Measurements from ENCODE around the gene SCD5.

Gene SCD5

DNA sequence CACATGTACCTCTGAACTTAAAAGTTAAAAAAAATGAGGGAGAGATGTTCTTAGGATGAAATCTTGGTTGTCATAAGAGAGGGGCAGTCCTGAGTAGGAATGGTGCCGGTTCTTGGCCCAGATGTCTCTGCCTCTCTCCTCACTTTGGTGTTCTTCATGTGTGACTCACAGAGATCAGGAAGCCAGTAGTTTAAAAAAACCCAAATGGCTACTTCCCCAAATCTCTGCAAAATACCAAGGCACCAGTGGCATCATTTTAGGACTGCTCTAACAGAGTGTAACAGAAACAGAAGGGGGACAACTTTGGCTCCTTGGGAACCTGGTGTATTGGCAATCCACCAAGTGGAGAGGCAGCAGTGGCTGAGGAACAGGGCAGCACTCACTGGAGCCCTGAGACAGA, 116.8 kb downstream of the SCD5 start:
- ATAC-seq (no peak), DNase-seq (no peak)
- H3K4me1 Mint-ChIP-seq: no peaks in the 10 kb centered on the region
- H3K27ac Mint-ChIP-seq: no peak overlapping the region
- H3K27me3 Mint-ChIP-seq: peaks cover 17% of the 10 kb centered on the region
- H3K4me3 Mint-ChIP-seq: no peak overlapping the region
- no peaks in the 10 kb centered on the region for H3K36me3 Mint-ChIP-seq (ENCODE audit: low read depth)
- no peaks in the 10 kb centered on the region for H3K9me3 Mint-ChIP-seq

DNA sequence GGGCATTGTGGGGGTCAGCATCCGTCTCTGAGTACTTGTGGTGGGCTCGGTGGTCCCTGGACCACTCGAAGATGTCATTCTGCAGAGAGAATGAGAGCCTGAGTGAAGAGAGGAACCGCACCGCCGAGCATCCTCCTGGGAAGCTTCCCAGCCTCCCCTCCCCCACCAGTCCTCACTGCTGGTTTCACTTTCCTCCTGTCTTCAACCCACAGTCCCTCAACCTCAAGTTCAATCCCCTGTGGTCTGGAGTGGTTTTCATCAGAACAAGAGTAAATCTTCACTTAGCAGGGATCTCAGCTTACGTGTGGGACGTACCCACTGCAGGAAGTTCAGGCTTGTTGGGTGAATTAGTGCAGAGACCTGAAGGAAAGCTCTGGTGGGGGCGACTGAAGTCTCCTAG, 117.8 kb downstream of the SCD5 start:
- Mint-ChIP-seq H3K27ac (no peak overlapping the region), H3K4me3 (no peak overlapping the region), H3K36me3 (ENCODE audit: low read depth) (no peaks in the 10 kb centered on the region), H3K27me3 (peaks cover 17% of the 10 kb centered on the region), H3K4me1 (no peaks in the 10 kb centered on the region), H3K9me3 (no peaks in the 10 kb centered on the region)
- no peak for ATAC-seq
- DNase-seq: no peak

DNA sequence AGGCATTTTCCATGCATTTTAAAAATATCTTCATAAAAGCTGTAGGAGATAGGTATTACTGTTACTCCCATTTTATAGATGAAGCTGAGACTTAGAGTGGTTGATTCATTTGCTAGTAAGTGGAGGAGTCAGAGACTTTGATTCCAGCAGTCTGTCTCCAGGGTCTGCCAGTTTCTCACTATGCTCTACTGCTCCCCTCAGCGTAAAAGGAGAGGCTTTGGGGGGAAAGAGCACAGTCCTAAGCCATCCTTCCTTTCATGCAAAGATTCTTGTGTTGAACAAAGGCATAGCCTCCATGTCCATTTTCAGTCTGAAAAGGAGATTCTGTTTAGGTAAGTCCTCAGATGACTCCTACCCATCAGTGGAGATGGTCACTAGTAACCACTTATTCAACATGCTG, 119.1 kb downstream of the SCD5 start:
- peaks cover 13% of the 10 kb centered on the region for H3K27me3 Mint-ChIP-seq
- no peak for ATAC-seq
- no peaks in the 10 kb centered on the region for H3K9me3 Mint-ChIP-seq

DNA sequence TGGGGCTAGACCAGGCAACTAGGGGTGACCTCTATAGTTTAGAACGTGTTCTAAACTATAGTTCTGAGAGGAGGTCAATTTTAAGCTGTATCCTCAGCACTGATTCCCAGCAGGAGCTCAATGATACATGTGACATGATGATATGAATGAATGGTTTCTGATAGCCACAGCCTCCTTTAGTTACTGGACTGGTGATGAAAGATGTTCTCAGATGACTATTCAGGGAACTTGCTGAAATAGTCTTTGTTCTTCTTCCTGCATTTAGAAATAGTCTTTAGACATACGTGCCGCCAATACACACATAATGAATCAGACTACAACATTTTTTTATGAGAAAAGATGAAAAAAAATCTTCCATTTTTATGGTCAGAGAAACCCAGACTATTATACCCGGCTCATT, 120.5 kb downstream of the SCD5 start:
- H3K27ac Mint-ChIP-seq: no peak overlapping the region
- H3K9me3 Mint-ChIP-seq: no peaks in the 10 kb centered on the region
- H3K4me1 Mint-ChIP-seq: no peaks in the 10 kb centered on the region
- no peak for DNase-seq
- ATAC-seq: no peak
- peaks cover 9% of the 10 kb centered on the region for H3K27me3 Mint-ChIP-seq
- no peak overlapping the region for H3K4me3 Mint-ChIP-seq
- H3K36me3 Mint-ChIP-seq (ENCODE audit: low read depth): no peaks in the 10 kb centered on the region

More for the DNA sequence above, 119.1 kb downstream of the SCD5 start:
- no peak for DNase-seq
- Mint-ChIP-seq H3K27ac (no peak overlapping the region), H3K4me3 (no peak overlapping the region), H3K36me3 (ENCODE audit: low read depth) (no peaks in the 10 kb centered on the region), H3K4me1 (no peaks in the 10 kb centered on the region)

DNA sequence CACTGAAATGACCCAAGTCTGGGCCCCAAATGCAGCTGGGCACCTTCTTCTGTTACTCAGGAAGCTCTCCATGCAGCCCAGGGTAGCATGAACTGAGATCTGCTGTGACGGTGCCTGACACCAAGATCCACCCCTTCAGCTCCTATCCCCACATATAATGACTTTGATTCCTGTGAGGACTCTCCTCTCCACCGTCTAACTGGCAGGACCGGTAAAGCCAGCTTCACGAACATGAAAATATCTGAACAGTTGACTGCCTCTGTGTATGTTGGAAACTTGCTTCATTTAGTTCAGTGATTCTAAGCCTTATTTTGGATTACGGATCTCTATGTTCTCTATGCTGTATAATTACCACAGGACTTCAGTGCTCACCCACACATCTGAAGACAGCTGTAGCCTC, 121.3 kb downstream of the SCD5 start:
- ATAC-seq (no peak), DNase-seq (no peak)
- H3K36me3 Mint-ChIP-seq (ENCODE audit: low read depth): no peaks in the 10 kb centered on the region
- no peaks in the 10 kb centered on the region for H3K9me3 Mint-ChIP-seq
- H3K27ac Mint-ChIP-seq: no peak overlapping the region
- no peaks in the 10 kb centered on the region for H3K4me1 Mint-ChIP-seq
- H3K27me3 Mint-ChIP-seq: peaks cover 9% of the 10 kb centered on the region
- no peak overlapping the region for H3K4me3 Mint-ChIP-seq

DNA sequence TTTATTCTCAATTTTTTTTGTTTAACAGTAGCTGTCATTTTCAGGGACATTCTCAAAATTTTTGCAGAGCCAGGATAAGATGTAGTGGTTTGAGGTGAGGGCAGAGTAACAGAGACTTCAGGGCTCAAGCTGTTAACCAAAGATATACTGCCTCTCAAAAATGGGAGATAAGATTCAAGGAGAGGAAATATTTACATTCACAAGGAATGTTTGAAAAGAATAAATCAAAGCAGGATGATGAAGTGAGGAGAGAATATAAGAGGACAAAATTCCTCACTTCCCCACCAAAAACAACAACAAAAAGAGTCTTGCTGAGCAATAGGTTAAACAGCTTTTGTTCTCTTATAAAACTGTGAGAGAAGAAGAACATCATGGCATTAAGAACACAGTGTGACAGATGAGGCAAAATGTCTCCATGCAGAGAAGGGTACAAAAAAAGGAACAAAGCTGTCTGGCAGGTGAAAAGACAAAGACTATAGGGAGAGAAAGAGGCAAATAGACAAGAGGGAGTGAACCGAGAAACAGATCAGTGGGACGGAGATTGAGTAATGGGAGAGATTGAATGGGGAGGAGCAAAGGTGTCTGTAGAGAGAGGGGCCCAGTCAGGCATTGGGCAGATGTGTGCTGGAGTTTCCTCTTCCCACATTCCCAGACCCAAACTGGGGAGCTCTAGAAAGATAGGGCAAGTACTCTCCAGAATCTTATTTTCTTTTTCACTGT, 130.7 kb downstream of the SCD5 start:
- H3K9me3 Mint-ChIP-seq: peaks cover 15% of the 10 kb centered on the region
- no peaks in the 10 kb centered on the region for H3K36me3 Mint-ChIP-seq (ENCODE audit: low read depth)
- no peak overlapping the region for H3K4me3 Mint-ChIP-seq
- H3K4me1 Mint-ChIP-seq: no peaks in the 10 kb centered on the region
- H3K27me3 Mint-ChIP-seq: peaks cover 12% of the 10 kb centered on the region
- no peak overlapping the region for H3K27ac Mint-ChIP-seq
- DNase-seq (no peak), ATAC-seq (no peak)

DNA sequence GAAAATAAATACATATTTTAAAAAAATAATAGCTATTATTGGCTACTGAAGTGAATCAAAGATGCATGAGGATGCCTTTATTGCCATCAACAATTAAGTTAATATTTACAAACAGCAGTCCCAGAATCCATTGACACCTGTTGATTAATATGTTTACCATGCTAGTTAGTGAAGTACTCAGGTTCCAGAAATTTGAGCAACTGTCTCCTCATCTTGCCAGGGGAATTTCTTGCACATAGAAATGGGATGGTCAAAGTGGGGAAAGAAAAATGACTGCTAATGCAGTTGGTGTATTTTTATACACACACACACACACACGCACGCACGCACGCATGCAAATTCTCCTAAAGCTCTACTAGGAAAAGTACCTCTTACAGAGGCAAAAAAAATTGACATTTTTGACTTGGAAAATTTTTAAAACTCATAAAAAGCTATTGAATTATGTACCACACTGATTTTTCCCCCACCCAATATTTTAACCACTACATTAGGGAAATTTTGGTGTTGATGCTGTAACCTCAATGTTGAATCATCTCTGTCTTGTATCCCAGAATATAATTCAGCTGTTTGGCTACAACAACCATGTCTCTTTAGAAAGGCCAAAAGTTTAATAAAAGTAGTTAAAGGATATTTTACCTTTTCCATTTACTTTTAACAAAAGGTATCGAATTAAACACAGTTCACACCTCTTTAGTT, 131.5 kb downstream of the SCD5 start:
- Mint-ChIP-seq H3K27me3 (peaks cover 13% of the 10 kb centered on the region), H3K36me3 (ENCODE audit: low read depth) (no peaks in the 10 kb centered on the region), H3K4me3 (no peak overlapping the region), H3K27ac (no peak overlapping the region), H3K4me1 (no peaks in the 10 kb centered on the region), H3K9me3 (peaks cover 15% of the 10 kb centered on the region)
- DNase-seq (no peak), ATAC-seq (no peak)

DNA sequence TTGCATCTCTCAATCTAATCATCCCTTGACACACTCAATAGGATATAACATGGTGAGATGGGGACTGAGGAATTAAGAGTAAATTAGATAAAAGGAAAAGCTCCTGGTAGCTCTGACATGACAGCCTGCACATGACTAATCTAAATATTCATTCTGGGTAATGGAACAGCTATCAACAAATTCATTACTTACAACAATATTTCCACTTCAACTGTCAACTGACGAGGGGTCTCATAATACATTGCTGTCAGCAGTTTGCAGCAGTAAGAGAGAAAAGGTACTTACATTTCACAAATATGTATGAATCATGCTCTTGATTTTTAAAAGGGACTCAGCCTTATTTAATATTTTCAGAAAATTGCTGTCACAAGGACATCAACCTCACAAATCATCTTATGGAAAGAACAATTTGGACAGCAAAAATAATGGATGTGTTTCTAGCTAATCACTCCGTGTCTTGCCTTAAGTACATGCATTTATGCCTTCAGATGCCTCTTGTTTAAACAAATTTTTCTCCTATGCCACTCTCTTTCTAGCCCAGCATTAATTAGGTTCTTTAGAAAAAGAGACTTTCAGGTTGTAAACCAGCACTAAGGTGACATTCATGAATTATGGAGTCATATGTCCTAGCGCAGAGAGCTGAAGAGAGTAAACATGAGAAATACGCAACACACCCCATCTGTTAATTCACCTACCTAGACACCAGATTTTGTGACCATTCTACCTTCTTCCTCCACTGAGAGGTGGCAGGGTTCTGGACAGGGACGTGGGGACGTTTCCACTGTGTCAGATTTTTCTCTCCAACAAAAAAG, 137.2 kb downstream of the SCD5 start:
- H3K27ac Mint-ChIP-seq: no peak overlapping the region
- no peak for DNase-seq
- no peak overlapping the region for H3K4me3 Mint-ChIP-seq
- H3K36me3 Mint-ChIP-seq (ENCODE audit: low read depth): no peaks in the 10 kb centered on the region
- no peaks in the 10 kb centered on the region for H3K9me3 Mint-ChIP-seq
- H3K4me1 Mint-ChIP-seq: no peaks in the 10 kb centered on the region
- H3K27me3 Mint-ChIP-seq: peaks cover 16% of the 10 kb centered on the region
- no peak for ATAC-seq

DNA sequence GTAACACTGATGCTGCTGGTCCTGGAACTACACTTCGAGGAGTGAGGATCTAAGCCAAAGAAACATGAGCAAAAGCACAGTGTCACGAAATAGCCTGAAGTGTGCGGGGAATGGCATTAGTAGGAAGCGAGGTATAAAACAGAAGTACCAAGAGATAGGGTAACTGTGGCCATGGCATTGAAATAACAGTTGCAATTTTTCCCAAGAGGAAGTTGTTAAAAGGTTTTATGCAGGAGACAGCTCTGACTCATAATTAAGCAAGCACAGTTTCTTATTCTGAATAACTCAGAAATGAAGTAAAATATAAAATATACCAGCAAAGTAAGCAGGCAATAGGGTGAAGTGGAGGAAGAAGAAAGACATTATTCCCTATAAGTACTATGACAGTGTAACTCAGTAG, 146.5 kb downstream of the SCD5 start:
- Mint-ChIP-seq H3K4me3 (no peak overlapping the region), H3K36me3 (ENCODE audit: low read depth) (no peaks in the 10 kb centered on the region), H3K4me1 (no peaks in the 10 kb centered on the region), H3K9me3 (no peaks in the 10 kb centered on the region), H3K27ac (no peak overlapping the region), H3K27me3 (no peaks in the 10 kb centered on the region)
- ATAC-seq (no peak), DNase-seq (no peak)

DNA sequence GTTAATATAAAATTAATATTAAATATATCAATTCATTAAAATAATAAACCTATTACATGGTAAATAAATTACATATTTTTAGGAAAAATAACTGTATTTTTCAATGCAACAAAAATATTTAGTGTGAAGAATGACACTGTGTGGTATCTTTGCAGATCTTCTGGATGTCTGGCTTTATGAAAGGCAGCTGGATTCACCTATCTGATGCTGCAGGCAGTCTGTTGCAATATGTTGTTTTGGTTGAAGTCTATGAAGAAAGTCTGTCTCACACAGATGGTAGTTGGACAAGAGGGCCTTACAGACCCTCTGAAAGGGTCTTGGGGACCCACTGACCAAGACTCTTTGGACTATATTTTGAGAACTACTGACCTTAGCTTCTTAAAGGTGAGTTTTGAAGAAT, 147.7 kb downstream of the SCD5 start:
- Mint-ChIP-seq H3K27ac (no peak overlapping the region), H3K36me3 (ENCODE audit: low read depth) (no peaks in the 10 kb centered on the region), H3K4me1 (no peaks in the 10 kb centered on the region), H3K4me3 (no peak overlapping the region), H3K27me3 (no peaks in the 10 kb centered on the region), H3K9me3 (no peaks in the 10 kb centered on the region)
- no peak for DNase-seq
- no peak for ATAC-seq

DNA sequence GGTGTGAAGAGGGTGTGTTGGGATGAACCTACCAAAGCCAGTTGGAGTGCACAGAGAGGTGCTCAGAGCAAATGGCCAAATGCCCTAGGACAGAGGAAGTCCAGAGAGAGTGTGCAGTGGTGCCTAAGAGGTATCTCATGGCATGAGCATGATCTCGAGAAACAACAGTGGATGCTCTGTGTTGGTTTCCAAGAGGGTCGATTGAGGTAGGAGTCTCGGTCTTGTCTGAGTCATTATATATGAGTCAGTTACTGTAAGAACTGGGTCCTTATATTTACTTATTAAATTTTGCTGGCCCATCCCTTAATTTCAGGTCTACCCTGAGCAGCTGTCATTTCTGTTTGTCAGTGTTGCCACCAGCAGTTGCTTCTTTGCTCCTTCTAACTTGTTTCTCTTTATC, 150.2 kb downstream of the SCD5 start:
- H3K9me3 Mint-ChIP-seq: no peaks in the 10 kb centered on the region
- no peaks in the 10 kb centered on the region for H3K4me1 Mint-ChIP-seq
- no peak overlapping the region for H3K27ac Mint-ChIP-seq
- H3K36me3 Mint-ChIP-seq (ENCODE audit: low read depth): no peaks in the 10 kb centered on the region
- DNase-seq: no peak
- H3K27me3 Mint-ChIP-seq: no peaks in the 10 kb centered on the region
- no peak for ATAC-seq
- H3K4me3 Mint-ChIP-seq: no peak overlapping the region

DNA sequence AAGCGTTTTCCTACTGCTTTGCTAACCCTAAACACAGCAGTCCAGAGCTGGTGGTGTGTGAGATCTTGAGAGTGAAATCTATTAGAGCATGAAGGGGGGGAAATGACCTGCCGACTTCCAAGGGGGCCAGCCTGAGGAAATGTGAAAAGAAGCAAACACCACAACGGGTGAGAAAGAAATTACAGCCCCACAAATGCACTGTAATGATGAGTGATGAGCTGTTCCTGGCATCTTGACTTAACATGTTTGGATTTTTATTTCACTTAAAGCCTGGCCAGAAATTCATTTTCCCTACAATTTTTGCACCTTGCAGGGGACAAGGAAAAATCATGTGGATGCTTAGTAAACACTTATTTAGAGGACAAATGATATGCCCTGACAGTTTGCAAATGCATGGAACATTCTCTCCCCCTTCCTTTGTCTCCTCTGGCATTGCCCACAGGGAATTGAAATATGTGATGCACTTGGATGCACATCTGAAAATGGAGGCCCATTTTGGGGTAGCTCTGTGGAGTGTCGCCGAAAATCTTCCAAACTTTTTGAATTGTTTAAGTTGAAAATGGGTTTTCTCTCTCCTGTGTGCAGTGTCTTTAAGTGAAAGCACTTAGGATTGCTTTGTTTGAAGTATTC, 152.5 kb downstream of the SCD5 start:
- no peaks in the 10 kb centered on the region for H3K27me3 Mint-ChIP-seq
- H3K4me1 Mint-ChIP-seq: no peaks in the 10 kb centered on the region
- no peaks in the 10 kb centered on the region for H3K36me3 Mint-ChIP-seq (ENCODE audit: low read depth)
- ATAC-seq (no peak), DNase-seq (no peak)
- H3K4me3 Mint-ChIP-seq: no peak overlapping the region
- no peaks in the 10 kb centered on the region for H3K9me3 Mint-ChIP-seq
- no peak overlapping the region for H3K27ac Mint-ChIP-seq

DNA sequence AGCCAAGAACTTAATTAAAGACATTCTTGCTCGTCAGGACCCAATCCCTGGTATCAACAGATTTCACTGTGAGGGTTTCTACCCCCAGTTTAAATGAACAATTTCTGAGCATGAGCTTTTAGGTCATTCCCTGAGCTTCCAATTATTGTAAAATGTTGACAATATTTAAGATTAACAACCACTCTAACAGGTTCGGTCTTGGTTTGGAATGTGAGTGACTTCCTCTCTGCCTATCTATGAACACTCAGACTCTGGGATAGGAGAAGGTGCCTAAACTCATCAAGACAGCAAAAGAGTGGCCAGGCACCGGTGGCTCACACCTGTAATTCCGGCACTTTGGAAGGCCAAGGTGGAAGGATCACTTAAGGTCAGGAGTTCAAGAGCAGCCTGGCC, 153.9 kb downstream of the SCD5 start:
- Mint-ChIP-seq H3K4me1 (no peaks in the 10 kb centered on the region), H3K9me3 (no peaks in the 10 kb centered on the region), H3K27me3 (no peaks in the 10 kb centered on the region), H3K27ac (no peak overlapping the region), H3K4me3 (no peak overlapping the region), H3K36me3 (ENCODE audit: low read depth) (no peaks in the 10 kb centered on the region)
- DNase-seq (no peak), ATAC-seq (no peak)

DNA sequence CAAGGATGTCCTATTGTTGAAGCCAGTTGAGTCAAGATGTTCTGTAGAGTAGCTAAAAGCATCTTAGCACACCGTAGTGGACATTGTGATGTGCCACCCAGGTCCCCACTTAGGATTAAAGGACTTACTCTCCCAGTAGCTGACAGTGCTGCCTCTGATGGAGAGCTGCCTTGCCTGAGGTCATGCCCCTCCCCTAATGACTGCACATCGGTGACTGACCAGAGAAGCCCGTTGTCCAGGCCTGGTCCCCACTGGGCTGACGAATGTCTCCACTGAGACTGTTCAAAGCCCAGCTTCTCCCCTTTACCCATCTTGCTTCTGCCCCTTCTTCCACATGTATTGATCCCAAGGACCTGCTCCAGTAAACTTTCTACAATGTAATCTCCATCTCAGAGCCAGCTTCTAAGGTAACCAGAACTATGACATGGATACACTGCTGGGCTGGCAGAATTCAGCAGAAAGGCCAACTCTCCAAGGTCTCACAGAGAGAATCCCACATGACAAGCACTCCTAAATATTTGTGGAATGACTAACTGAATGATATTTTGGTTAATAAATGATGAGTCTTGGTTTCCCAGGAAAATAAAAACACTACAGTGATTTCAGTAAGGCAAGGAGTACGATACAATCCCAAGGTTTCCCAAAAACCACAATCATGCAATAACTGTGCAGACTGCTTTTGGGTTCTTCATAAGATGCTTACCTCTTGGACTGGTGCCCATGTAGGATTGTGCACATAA, 154.4 kb downstream of the SCD5 start:
- H3K4me1 Mint-ChIP-seq: no peaks in the 10 kb centered on the region
- no peak for ATAC-seq
- no peak for DNase-seq
- no peak overlapping the region for H3K27ac Mint-ChIP-seq
- H3K9me3 Mint-ChIP-seq: no peaks in the 10 kb centered on the region
- H3K36me3 Mint-ChIP-seq (ENCODE audit: low read depth): no peaks in the 10 kb centered on the region
- H3K27me3 Mint-ChIP-seq: no peaks in the 10 kb centered on the region
- H3K4me3 Mint-ChIP-seq: no peak overlapping the region
